A204.1 (cell line): ENCODE data around the gene FOXB1.

ENCODE experiments used
- FAIRE-seq: peaks from 2 replicates; lab custom pipeline; 2012; peaks lifted over from hg19 to GRCh38; lab: Jason Lieb, UNC

Gene FOXB1

DNA sequence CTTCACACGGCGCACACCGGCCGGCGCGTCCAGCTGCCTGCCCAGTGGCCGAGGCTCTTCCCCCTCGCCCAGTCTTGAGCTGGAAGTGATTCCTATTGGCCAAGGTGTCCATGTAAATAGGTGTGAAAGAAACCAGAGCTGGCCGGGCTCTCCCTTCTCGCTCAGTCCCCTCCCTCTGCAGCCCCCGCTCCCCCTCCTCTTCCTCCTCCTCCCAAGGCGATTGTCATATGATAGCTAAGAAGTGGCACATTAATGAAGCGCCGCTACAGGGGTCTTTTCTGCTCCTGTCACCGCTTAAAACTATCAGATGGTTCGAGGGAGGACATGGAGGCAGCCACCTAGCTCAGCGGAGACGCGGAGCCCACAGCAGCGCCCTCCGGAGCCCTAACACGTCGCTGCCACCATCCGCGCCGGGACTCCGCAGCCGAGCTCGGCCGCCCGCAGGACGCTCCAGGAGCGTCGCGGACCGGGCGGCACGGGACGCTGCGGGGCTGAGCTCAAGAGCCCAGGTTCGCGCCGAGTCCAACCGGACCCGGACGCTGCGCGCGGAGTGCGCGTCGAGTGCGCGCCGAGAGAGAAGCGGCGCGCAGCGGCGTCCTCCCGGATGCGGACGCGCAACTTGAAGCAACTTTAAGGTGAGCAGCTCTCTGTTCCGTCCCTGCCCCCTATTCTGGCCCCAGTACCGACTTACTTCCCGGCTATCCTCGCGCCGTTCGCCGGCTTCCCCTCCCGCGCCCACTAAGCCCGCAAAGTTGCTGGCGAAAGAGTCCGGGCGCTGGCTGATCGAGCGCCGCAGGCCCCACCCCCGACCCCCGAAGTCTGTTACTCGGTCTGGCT is at the start of gene FOXB1:
TSS of gene FOXB1 (plus strand) at position 303 of the 837 bp plus-strand sequence. CDS start 653 bp downstream, outside the sequence.
- FAIRE-seq = no peak

DNA sequence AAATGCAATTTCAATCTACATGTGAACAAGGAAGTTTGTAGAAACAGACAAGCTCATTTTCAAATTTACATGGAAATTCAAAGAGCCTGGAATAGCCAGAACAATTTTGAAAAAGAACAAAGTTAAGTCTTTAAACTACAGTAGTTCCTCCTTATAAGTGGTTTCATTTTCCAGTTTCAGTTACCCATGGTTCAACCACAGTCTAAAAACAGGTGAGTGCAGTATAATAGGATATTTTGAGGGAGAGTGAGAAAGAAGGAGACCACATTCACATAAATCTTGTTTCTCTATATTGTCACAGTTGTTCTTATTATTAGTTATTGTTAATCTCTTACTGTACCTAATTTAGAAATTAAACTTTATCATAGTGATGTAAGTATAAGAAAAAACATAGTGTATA is 45.8 kb upstream of the FOXB1 start:
- FAIRE-seq = no peak

DNA sequence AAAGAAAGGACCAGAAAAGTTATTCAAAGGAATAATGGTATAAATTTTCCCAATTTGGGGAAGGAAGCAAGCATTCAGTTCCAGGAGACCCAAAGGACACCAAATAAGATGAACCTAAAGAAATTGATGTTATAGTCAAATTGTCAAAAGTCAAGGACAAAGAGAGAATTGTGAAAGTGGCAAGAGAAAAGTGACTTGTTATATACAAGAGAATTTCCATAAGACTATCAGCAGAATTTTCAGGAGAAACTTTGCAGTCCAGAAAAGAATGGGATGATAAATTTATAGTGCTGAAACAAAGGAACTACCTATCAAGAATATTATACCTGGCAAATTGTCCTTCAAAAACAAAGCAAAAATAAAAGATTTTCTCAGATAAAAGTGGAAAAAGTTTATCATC is 43.8 kb upstream of the FOXB1 start:
- no peak for FAIRE-seq

DNA sequence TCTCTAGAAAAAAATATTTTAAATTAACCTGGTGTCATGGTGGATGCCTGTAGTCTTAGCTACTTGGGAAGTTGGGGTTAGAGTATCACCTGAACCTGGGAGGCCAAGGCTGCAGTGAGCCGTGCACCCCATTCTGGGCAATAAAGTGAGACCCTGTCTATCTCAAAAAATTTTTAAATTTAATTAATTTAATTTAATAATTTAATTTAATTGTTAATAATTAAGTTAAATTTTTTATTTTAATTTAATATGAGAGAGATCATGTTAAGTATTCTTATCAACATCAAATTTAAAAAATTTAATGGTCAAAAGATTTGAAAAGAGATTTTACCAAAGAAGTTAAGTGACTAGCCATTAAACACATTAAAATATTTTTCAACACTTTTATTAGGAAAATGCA is 40.8 kb upstream of the FOXB1 start:
- FAIRE-seq = peak; percentile 16

DNA sequence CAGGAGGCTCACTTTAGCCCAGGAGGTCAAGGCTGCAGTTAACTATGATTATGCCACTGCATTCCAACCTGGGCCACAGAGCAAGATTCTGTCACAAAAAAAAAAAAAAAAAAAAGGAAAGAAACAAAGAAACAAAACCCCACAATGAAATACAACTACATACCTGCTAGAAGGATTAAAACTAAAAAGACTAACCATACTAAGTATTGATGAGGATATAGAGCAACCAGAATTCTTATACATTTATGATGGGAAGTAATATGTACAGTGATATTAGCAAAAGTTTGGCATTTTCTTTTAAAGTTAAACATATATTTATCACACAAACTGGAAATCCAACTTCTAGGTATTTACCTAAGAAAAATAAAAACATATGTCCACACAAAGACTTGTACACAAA is 40.2 kb upstream of the FOXB1 start:
- FAIRE-seq = no peak

DNA sequence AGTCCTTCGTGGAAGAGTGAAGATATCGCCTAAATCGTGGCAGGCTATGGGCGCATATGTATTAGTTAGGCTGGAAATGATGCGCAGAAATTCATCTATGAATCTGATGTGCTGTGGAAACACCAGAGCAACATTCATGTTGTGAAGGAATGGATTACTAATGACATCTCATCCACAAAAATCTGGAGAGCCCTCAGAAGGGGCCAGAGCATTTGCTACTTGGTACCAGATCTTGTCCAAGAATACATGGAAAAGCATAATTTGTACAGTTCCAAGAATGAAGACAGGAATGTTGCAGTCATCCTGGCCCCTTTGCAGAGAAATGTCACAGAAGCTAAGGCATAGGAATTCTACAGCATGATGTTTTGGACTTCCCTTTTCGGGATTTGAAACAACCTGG is 38.4 kb upstream of the FOXB1 start:
- FAIRE-seq = no peak

DNA sequence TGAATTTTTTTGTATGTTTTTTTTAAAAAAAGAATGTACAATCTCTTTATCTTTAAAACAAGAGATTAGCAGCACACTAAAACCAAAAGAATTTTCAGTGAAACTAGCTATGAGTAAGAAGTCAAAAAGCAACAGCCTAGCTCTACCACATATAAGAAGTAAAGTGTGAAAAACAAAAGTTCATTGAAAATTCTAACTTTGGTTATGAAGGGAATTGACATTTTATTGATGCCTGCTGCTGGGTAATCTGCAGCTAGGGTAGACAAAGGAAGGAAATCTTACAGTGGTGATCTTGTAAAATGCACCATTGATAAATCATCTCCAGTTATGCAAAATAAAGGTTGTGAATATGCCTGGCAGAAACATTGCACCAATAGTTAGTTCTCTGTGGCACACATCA is 37.8 kb upstream of the FOXB1 start:
- FAIRE-seq = no peak

DNA sequence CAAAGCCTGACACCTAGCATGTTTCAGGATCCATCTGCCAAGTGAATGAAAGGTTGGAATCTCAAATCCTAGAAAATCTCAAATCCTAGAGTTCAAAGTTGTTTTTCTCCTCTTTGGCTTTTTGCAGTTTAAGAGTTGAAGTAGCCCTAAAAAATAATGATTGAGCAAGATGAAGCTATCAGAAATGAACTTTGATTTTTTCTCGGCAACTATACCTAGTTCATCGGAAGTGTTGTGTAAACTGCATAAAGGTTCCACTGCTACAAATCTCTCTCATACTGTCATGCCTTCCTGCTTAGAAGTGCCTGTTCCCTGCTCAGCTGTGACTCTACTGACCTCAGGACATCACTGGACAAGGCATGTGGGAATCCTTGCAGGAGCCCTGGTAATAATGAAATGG is 35.8 kb upstream of the FOXB1 start:
- FAIRE-seq = no peak

DNA sequence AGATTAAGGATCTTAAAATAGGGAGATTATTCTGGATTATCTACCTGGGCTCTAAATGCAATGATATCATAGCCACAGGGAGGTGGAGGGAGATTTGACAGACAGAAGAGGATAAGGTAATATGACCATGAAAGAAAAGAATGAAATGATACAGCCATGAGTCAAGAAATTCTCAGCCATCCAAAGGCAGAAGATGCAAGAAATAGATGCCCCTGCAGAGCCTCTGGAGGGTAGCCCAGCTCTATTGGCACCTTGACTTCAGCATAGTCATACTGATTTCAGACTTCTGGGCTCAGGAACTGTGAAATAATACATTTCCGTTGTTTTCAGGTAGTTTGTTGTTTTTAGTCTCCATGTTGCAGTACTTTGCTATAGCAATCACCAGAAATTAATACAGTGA is 31.9 kb upstream of the FOXB1 start:
- FAIRE-seq = no peak

DNA sequence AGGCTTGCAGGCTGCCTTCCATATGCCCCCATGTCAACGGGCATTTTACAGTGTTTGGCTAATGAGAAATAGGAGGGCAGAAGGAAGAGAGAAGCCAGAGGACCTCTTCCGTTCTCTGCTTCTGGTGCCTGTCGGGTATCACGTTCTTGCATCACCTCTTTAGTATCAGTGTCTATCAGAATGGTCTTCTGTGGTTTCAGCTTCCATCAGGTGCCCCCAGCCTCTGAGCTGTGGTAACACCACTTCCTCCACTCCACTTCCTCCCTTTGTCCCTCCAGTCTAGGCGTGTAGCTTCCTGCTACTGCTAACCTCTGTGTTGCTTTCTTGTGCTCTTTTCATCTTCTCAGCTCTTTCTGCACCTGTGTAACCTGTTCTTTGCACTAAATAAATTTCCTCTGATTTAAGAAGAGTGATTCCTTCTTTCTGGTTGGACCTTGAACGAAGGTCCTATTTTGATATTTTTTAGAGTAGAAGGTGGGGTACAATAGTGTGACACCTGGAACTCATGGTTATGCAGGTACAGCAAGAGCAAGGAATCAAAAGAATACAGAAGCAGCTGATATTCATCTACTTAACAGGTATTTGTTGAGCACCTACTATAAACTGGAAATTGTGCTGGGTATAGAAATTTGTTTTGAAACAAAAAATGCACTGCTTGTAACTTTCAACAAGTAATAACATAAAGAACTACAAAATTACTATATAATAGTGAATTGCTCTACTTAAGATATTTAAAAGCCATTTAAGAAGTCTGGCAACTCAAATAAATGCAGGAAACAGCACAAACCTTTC is 27.4 kb upstream of the FOXB1 start:
- FAIRE-seq = no peak

DNA sequence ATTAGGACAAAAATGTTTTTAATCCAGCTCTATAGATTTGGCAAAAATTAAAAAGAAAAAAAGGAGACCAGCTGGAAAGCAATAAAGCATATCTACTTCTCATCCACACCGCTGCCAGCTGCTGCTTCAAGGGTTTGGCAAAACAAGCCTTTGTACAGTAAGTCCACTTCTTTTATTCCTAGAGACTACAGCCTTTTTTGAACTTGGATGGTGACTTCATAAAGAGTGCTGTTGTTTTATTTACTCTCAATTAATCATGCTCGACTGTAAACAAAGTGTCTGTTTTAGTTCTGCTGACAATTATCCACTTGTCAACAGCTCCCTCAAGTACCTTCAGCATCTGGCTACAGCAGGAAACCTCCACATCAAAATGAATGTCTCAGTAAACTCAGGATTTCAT is 12.3 kb upstream of the FOXB1 start:
- FAIRE-seq = no peak

DNA sequence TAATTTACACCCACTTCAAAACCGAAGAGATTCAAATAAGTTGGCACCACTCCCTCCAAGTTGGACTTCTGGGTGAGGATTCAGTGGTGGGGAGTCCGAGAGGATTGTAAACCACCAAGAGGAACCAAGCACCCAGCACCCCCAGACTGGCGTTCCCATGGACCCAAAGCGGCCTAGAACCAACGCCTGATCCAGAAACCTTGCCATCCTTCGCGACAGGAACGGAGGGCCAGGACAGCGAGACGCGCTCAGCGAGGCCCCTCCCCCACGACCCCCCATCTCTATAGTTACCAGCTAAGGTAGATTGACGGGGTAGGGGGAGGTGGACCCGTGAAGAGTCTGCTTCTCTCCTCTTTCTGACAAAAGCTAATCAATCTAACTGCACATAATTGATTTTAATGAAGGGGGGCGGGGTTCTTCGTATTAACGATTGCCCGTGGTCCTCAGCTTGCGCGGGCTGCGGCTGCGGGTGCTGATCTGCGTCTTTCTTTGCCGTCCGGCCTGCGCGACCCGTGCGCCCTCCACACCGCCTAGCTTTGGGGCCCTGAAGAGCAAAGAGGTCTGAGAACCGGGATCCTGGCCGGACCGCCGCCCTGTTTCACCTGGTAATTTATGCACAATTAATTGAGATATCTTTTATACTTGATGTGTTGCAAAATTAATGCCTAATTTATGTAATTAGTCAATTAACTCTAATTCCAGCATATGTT is 10.9 kb upstream of the FOXB1 start:
- FAIRE-seq = no peak

DNA sequence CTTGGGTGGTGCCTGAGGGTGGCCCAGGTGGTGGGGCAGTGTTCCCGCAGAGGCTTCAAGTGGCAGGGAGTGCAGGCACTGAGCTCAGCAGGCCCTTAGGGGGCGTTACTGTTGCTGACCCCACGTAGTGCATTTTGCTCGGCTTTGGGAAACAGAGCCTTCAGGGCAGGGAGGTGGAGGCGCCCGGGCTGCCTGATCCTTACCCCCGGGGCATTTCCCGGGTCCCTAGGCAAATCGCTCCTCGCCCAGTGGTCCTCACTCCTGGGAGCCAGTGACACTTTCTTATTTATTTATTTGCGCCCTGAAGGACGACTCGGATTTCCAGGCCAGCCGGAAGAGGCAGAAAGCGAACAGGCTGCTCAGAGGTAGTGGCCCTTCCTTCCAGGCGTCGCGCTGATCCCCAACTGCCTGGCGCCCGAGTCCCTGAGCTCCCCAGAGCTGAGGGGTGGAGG is 10.1 kb upstream of the FOXB1 start:
- no peak for FAIRE-seq

DNA sequence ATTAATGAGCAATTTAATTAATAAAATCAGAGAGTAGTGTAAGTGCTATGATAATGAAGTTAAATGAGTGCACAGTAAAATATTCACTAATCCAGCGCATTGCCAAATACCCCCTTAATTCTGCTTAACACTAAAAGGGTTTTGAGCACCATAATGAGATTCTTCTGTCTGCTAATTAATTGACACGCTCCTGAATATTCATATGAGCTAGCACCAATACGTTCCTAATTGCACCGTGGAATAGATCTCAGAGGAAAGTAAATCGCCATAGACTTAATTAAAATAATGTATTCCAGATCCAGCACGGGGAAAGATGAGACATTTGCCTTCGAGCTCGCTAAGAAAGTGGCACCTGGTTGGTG is 9.6 kb upstream of the FOXB1 start:
- no peak for FAIRE-seq

DNA sequence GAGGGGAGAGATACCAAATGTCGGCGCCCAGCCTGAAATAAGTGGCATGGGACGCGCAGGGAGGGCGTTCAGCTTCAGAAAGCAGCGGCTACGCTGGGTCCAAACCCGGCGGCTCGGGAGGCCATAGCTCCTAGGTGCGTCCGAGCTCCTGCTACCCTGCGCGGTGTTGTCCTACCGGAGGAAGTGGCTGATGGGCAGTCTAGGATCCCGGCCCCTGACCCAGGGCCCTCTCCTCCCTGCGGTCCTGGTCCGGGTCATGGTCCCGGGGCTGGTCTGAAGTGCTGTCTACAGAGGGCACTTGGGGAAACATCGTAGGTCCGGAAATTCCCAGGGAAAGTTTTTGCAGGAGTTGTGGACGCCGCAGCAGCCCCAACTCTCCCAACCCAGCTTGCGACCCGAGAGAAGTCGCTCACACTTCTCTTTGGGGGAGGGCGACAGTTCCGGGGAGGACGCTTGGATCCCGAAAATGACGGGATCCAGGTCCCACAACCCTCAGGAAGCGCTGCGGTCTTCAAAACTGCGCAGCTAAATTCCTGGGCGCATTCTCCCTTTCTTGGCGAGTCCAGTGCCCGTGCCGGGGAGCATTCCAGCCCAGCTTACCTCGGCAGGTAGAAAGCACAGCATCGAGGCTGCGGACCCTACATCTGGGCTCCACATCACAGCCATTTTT is 9.1 kb upstream of the FOXB1 start:
- FAIRE-seq = no peak

DNA sequence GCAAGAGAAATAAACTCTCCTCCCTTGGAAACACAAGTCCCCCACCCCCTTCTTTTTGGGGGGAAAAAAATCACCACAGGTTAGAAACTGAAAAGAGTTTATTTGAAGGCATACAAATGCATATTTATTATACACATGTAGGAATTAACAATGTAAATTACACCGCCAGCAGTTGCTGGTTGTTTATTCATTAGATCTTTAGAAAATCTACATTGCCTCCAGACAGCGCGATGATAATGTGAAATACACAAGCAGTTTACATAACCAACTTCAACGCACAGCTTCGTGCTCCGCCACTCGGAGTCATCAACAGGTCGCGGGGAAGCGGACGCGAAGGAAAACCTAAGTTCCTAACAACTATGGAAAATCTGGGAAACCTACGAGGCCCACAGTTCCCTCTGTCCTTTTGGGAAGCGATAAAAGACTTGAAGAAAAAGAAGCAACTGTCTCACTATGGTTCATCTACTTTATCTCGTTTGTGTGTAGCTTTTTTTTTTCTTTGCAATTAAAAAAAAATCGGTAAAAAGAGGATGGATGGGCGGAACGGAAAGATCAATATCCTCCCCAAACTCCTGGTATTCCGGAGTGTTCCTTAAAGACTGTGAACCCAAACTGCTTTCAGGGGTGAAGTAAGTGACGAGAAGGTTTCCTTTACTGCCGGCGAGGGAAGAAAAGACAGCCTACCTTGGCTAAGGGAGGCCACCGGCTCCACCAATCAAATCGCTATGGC is 8.4 kb upstream of the FOXB1 start:
- FAIRE-seq = no peak

DNA sequence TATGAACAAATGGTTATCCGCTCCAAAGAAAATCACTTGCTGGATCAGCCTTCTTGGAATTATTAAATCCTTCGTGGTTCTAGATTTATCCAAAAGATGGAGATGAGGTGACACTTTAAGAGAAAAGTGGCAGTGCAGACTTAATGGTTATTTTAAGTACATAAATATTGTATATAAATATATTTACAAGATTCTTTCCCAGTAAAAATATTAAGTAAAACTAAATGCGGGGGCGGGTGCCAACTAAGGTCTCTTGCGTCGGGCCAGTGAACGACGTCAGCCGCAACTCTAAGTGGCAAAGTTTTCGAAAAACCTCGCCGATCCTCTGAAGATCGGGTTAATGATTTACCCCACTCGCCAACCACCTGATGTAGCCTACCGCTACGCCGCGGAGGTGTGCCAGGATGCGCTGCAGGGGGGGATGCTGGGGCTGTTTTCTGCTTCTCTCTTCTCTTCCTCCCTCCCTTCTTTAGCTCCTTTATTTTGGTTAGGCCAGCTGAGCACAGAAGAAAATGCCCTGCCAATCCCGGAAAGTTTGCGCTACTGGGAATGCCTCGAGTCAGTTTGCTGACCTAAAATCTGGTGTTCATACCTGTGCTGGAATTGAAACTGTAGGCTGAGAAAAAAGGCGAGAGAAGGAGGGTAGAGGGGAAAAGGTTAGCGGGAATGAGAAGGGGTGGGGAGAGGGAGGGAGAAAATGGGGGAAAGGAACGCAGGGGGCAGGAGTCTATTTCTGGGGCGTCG is 7.6 kb upstream of the FOXB1 start:
- no peak for FAIRE-seq

DNA sequence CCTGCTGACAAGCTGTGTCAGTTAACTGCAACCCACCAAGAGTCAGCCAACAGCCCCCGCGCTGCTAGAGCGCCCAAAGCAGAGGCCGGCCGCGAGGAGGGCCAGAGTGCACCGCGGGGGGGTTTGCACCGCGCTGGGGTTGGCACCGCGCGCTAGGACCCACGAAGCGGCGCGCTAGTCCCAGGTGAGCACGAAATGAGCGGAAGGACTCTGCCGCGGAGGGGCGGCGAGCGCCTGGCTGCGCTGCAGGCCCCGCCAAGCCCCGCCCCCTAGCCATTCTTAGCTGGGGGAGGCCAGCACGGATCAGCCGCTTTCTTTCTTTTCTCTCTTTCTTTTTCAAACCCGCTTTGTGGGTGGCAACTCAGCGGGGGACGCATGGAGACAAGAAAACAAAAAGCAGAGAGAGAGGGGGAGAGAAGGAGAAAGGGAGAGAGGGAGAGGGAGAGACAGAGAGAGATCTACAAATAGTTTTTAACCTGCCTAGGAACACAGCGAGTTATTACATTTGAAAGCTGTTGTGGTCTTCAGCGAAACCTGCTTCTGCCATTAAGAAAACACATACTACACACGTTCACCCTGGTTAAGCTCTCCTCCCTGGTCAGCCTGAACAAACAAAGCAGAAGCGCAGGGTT is 6.9 kb upstream of the FOXB1 start:
- no peak for FAIRE-seq

DNA sequence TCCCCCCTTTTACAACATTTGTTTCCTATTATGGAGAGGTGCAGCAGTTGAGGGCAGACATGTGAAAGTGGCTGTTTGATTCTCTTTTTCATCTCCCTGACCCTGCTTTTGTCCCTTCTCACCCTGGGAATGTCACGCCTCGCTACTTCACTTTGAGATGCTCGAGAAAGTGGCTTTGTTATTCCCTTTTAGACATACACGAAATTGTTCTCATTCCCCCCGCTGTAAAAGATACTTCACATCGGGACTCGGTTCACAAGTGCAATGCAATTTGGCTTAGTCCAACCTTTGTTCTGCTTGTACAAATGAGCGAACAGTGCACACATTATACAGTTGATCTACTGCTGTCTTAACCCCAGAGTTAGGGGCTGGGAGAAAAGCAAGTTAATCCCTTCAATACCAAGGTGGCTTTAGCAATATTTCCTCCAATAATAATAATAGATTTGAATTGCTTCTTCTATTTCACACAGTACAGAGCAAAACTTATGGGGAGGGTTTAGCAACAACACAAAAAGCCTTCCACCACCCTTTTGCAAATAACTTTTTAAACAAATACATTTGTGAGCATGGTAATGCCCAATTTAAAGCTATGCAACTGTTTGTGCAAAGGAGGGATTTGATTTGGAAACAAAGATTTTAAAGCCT is 5.7 kb upstream of the FOXB1 start:
- FAIRE-seq = no peak
